Psoas muscle (tissue), 8 donors: Measurements from ENCODE around the gene SRP9. TPM values are rescaled to one million over a fixed set of nuclear protein-coding genes. Genes with fewer than 3 reads are reported as not detected.
"Not testable (repeated sequence)": the region's sequence is repeated elsewhere in the genome, so short reads cannot be mapped to it uniquely, and the experiment has no call there.

Source experiments
- ATAC-seq, 4 donors: fragments of 200-7000 bp; cut with Tn5 transposase; one replicate each; pipeline ENCODE4 v1.9.1; 2020; ENCODE audit warnings: moderate library complexity in 3 of 4, mild to moderate bottlenecking in 2 of 4
- DNase-seq, 2 donors: peaks; one replicate each; pipeline ENCODE4 v3.0.0-alpha.2; 2020
- H3K27ac ChIP-seq: fragments of 200-600 bp; one replicate; pipeline ENCODE4 v1.8.0; 2022
- H3K27me3 ChIP-seq, 3 donors: fragments of 200-600 bp in 1 of 3; one replicate each; pipeline versions ENCODE4 v1.6.1 to v1.8.0; 2013 to 2022; ENCODE audit warnings: low read length in 2 of 3, mild to moderate bottlenecking in 2 of 3, moderate library complexity in 1 of 3; ENCODE audit not compliant: insufficient read depth in 3 of 3
- H3K36me3 ChIP-seq, 2 donors: fragments of 200-600 bp in 1 of 2; one replicate each; pipeline versions ENCODE4 v1.6.1 to v1.8.0; 2013 to 2022; ENCODE audit warnings: low read depth in 1 of 2, mild to moderate bottlenecking in 1 of 2, moderate library complexity in 1 of 2; ENCODE audit not compliant: insufficient read depth in 1 of 2
- H3K4me1 ChIP-seq: fragments of 200-600 bp; one replicate; pipeline ENCODE4 v1.8.0; 2022
- H3K4me3 ChIP-seq: fragments of 200-600 bp; one replicate; pipeline ENCODE4 v1.8.0; 2022; ENCODE audit warnings: mild to moderate bottlenecking
- H3K9me3 ChIP-seq: fragments of 200-600 bp; one replicate; pipeline ENCODE4 v1.8.0; 2022
- WGBS, 3 donors: extraction: QIAGEN DNeasy Blood & Tissue Kit; methylation state at CpG; one replicate each; pipeline versions ENCODE4 v1.1.6 to v1.1.7; 2013; 5-methylcytosine and 5-hydroxymethylcytosine counted together
- intact Hi-C, 2 donors: fragments of 100-400 bp; cut with DNase I; formaldehyde crosslinking; loops; one replicate each; pipeline versions ENCODE4 v1.11.0 to v1.14.2; 2022
- polyA plus RNA-seq, 3 donors: library from polyadenylated mRNA; stranded (reverse); fragments of 200-250 nt; gene quantifications; one replicate each; pipeline ENCODE4 v1.2.3, GENCODE V29; 2013
- total RNA-seq, 4 donors: library from RNA; stranded (reverse); fragmentation: NEBNext Ultra II Directional in 2 of 4; extraction: Animal tissue kit (Norgen Biotek cat#: 25700) in 2 of 4; gene quantifications; one replicate each; pipeline versions ENCODE4 v1.2.1 to v1.2.4, GENCODE V29; 2021 to 2023
- TF ChIP-seq, protein P1 (sequence below): fragments of 200-600 bp; IDR thresholded peaks from one replicate; pipeline ENCODE4 v1.8.0; 2022; ENCODE audit warnings: antibody characterized with exemption
- donor health status: healthy with polysubstance abuse.
- donor health status: DM: no; HTN: no; CAD: no; lungs with moderate emphysema.
- donor health status: Bipolar disorder and iron deficiency.
- donor health status: healthy.
- donor health status: DM: yes; HTN: yes; CAD: no.
- donor health status: DM: no; HTN: no; CAD: no.
- donor health status: DM: no; HTN: no; CAD: no.
- donor health status: DM: yes; HTN: yes; CAD: no.

SRP9 gene
- total and polyA plus RNA-seq, 7 donors, result 137 to 216 (median 143) TPM

DNA sequence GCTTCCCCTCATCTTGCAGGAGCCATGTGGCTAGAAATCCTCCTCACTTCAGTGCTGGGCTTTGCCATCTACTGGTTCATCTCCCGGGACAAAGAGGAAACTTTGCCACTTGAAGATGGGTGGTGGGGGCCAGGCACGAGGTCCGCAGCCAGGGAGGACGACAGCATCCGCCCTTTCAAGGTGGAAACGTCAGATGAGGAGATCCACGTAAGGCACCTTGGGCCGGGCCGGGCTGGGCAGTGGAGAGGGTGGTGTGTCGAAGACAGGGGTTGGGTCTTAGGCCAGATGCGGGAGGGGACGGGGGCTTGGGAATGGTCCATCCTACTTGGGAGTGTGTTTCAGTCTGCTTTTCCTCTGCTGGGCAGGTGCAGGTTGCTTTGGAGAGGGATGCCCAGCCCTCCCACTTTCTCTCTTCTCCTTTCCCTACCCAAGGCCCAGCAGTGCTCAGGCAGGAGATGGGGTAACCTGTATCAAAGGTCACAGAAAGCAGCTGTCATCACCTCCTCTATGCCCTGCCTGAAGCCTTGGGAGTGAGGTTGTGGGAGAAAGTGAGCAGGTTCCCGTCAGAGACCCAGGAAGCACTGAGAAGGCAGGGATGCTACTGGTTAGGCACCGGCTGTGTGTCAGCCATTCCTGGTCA lies 51.2 kb downstream of the SRP9 start:
- peaks cover 27% of the 10 kb centered on the region for H3K4me1 ChIP-seq
- WGBS, 3 donors, result 93 to 98% (median 94%) methylated on average over 12 to 14 of the region's 14 CpGs
- H3K36me3 ChIP-seq, result peaks cover 2 to 56% of the 10 kb centered on the region in 2 donors
- TF ChIP-seq, protein P1, sequence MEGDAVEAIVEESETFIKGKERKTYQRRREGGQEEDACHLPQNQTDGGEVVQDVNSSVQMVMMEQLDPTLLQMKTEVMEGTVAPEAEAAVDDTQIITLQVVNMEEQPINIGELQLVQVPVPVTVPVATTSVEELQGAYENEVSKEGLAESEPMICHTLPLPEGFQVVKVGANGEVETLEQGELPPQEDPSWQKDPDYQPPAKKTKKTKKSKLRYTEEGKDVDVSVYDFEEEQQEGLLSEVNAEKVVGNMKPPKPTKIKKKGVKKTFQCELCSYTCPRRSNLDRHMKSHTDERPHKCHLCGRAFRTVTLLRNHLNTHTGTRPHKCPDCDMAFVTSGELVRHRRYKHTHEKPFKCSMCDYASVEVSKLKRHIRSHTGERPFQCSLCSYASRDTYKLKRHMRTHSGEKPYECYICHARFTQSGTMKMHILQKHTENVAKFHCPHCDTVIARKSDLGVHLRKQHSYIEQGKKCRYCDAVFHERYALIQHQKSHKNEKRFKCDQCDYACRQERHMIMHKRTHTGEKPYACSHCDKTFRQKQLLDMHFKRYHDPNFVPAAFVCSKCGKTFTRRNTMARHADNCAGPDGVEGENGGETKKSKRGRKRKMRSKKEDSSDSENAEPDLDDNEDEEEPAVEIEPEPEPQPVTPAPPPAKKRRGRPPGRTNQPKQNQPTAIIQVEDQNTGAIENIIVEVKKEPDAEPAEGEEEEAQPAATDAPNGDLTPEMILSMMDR, result no peak
- H3K9me3 ChIP-seq, result no peaks in the 10 kb centered on the region
- intact Hi-C loops, result no loop called here
- DNase-seq (peak in 1 of 2 donors; percentile 38), ATAC-seq (no peak)
- no peaks in the 10 kb centered on the region for H3K27me3 ChIP-seq
- H3K4me3 ChIP-seq, result no peak overlapping the region
- H3K27ac ChIP-seq, result no peak overlapping the region

DNA sequence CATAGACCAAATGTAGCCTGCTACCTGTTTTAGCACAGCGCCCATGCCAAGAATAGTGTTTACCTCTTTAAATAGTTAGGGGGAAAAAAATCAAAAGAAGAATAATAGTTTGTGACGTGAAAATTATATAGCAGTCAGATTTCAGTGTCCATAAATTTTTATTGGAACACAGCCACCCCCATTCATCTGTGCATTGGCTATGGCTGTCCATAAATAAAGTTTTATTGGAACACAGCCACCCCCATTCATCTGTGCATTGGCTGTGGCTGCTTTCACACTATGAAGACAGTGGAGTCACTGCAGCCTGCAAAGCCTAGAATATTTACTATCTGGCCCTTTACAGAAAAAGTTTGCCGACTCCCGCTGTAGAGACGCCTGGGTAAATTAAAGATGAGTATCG lies 53.2 kb downstream of the SRP9 start:
- Histone ChIP-seq H3K4me3 (no peak overlapping the region), H3K4me1 (peaks cover 14% of the 10 kb centered on the region), H3K9me3 (no peaks in the 10 kb centered on the region), H3K27me3 (no peaks in the 10 kb centered on the region), H3K27ac (no peak overlapping the region), H3K36me3 (peaks cover 2 to 59% of the 10 kb centered on the region in 2 donors)
- intact Hi-C loops, result no loop called here
- DNase-seq, result no peak
- WGBS, 3 donors, result 96 to 97% (median 96%) methylated on average over 6 of the region's 6 CpGs
- no peak for ATAC-seq
- TF ChIP-seq, protein P1, result no peak

DNA sequence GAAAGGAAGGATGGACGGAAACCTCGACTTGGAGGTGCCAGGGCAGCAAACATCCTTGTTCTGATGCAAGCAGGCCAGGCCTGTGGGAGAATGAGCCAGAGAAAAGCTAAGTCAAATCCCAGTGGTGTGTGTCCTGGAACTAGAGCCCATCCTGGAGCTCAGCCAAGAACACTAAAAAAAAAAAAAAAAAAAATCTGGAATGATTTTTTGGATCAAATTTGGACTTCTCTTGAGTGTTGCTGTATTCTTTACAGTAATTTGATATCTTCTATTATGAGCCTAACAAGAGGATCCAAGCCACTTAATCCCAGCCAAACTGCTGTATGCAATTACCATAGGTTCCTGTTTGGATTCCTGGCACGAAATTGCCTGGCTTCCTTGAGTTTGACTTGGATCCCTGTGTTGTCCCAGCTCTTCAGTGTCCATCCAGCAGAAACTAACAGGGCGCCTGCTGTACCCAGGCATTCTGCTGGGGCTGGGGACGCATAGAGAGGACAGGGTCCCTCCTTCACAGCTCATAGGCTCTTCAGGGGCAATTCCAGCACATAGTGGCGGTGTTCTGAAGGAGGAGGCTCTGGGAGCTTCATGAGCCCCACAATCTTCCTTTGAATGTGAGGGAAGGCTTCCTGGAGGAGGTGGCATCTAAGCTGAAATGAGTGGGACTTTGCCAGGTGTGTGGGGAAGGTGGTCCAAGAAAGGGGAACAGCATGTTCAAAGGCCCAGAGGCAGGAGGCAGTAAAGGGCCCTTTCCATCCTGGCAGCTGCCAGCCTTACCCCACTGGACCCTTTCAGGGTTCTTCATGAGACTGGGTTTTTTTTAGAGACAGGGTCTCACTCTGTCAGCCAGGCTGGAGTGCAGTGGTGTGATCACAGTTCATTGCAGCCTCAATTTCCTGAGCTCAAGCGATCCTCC lies 57.0 kb downstream of the SRP9 start:
- intact Hi-C loops, result no loop called here
- Histone ChIP-seq H3K4me1 (peaks cover 7% of the 10 kb centered on the region), H3K36me3 (peaks cover 2 to 79% of the 10 kb centered on the region in 2 donors), H3K27ac (peak overlapping the region; percentile 64), H3K27me3 (no peaks in the 10 kb centered on the region), H3K4me3 (no peak overlapping the region), H3K9me3 (no peaks in the 10 kb centered on the region)
- DNase-seq, result peak; percentile 75 to 87
- TF ChIP-seq, protein P1, result no peak
- peak; percentile 72 to 93 (median 84) for ATAC-seq
- WGBS, 3 donors, result 37 to 45% (median 40%) methylated on average over 7 of the region's 7 CpGs

DNA sequence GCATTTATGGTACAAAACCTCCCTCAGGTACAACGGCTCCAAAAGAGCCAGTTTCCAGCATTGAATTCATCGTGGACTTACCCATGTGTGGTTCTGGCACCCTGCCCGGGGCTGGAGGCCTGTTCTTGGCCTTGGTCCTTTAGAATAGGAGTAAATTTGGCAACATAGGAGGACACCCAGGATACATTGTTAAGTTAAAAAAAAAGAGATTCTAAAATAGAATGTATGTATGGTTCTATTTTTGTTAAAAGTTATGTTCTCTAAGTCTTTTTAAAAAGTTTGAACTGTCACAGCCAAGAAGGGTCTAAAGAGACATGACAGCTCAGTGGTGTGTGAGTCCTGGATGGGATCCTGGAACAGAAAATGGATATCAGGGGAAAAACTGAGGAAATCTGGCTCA lies 58.2 kb downstream of the SRP9 start:
- Histone ChIP-seq H3K27ac (no peak overlapping the region), H3K4me3 (no peak overlapping the region), H3K36me3 (peaks cover 2 to 79% of the 10 kb centered on the region in 2 donors), H3K27me3 (no peaks in the 10 kb centered on the region), H3K9me3 (no peaks in the 10 kb centered on the region), H3K4me1 (peaks cover 7% of the 10 kb centered on the region)
- intact Hi-C loops, result no loop called here
- ATAC-seq (no peak), DNase-seq (peak; percentile 64 to 68)
- WGBS, 3 donors, result 8 to 15% (median 15%) methylated on average over 3 of the region's 3 CpGs
- TF ChIP-seq, protein P1, result no peak

DNA sequence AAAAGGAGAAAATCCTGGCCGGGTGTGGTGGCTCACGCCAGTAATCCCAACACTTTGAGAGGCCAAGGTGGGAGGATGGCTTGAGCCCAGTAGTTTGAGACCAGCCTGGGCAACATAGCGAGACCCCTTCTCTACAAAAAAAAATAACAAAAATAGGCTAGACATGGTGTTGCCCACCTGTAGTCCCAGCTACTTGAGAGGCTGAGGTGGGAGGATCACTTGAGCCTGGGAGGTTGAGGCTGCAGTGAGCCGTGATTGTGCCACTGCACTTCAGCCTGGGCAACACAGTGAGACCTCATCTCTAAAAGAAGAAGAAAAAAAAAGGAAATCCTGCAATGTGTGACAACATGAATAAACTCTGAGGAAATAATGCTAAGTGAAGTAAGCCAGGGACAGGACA lies 58.7 kb downstream of the SRP9 start:
- H3K4me1 ChIP-seq, H3K27me3 ChIP-seq, ATAC-seq, H3K9me3 ChIP-seq, intact Hi-C loops, H3K27ac ChIP-seq, H3K4me3 ChIP-seq: not testable (repeated sequence)
- WGBS, 3 donors, result 82 to 83% (median 83%) methylated on average over 4 of the region's 4 CpGs
- DNase-seq, result peak in 1 of 2 donors; percentile 22
- H3K36me3 ChIP-seq, result peaks cover 2 to 79% of the 10 kb centered on the region in 2 donors
